ENCODE measurements around the gene FCHSD2.

DNA sequence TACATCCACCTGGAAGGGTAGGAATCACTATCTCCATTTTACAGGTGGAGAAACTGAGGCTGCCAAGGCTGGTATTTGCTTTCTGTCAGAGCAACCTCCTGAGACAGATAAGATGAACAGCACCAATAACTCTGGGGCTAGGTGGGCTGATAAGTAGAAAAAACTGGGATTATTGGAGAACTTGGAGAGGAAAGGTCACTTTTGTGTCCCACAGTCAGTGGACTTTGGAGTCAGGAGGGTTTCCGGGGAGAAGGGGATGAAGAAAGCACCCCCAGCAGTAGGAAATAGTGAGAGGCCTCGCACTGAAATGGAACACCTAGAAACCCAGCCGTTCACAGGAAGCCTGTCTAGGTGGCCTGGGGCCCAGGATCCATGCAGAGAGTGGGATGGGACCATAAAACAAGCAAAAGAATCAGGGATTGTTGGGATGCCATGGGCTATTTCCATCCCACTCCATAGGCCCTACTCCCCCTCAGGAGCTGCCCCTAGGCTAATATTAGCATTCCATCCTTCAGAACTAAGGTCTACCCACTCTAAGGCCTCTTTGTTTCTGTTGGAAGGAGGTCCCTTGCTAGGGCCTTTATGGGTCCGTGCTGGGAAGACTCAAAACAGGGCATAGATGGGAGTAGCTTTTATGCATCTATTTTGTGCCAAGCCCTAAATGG lies 31.0 kb upstream of the FCHSD2 start:
- TF ChIP-seq, protein P1, sequence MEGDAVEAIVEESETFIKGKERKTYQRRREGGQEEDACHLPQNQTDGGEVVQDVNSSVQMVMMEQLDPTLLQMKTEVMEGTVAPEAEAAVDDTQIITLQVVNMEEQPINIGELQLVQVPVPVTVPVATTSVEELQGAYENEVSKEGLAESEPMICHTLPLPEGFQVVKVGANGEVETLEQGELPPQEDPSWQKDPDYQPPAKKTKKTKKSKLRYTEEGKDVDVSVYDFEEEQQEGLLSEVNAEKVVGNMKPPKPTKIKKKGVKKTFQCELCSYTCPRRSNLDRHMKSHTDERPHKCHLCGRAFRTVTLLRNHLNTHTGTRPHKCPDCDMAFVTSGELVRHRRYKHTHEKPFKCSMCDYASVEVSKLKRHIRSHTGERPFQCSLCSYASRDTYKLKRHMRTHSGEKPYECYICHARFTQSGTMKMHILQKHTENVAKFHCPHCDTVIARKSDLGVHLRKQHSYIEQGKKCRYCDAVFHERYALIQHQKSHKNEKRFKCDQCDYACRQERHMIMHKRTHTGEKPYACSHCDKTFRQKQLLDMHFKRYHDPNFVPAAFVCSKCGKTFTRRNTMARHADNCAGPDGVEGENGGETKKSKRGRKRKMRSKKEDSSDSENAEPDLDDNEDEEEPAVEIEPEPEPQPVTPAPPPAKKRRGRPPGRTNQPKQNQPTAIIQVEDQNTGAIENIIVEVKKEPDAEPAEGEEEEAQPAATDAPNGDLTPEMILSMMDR (IDR thresholded peaks at IDR 0.05) = no peak
- no peak for TF ChIP-seq POLR2A (IDR thresholded peaks at IDR 0.05)

All from upper lobe of left lung (tissue), 4 donors.